Prostate gland (tissue), 2 donors: Measurements from ENCODE around the gene MRE11.

Source experiments
- POLR2A ChIP-seq: fragments of 450-650 bp; IDR thresholded peaks from one replicate; pipeline ENCODE4 v1.6.1; 2016; ENCODE audit warnings: antibody characterized with exemption, mild to moderate bottlenecking
- POLR2AphosphoS5 ChIP-seq: sonication (generic); formaldehyde crosslinking; IDR thresholded peaks from one replicate; pipeline ENCODE4 v1.6.1; 2017; ENCODE audit warnings: antibody characterized with exemption
- TF ChIP-seq, protein P1 (sequence below), 4 experiments: fragments of 200-600 bp in 2 of 4; fragments of 450-650 bp in 2 of 4; sonication (generic) in 2 of 4; IDR thresholded peaks; 1 replicate in 3 of 4; 2 replicates in 1 of 4; pipeline ENCODE4 v1.5.1; 2016 to 2019; ENCODE audit warnings: antibody characterized with exemption in 4 of 4, mild to moderate bottlenecking in 2 of 4, moderate library complexity in 2 of 4

DNA sequence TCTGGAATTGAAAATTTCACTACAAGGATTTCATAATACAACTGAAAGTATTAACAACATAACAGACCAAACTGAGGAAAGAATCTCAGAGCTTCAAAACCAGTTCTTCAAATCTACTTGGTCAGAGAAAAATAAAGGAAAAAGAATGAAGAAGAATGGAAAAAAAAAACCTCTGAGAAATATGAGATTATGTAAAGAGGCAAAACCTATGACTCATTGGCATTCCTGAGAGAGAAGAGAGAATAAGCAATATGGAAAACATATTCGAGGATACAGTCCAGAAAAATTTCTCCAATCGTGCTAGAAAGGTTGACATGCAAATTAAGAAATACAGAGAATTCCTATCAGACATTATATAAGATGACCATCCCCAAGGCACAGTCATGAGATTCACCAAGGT lies 69.0 kb downstream of the MRE11 start:
- TF ChIP-seq, protein P1, sequence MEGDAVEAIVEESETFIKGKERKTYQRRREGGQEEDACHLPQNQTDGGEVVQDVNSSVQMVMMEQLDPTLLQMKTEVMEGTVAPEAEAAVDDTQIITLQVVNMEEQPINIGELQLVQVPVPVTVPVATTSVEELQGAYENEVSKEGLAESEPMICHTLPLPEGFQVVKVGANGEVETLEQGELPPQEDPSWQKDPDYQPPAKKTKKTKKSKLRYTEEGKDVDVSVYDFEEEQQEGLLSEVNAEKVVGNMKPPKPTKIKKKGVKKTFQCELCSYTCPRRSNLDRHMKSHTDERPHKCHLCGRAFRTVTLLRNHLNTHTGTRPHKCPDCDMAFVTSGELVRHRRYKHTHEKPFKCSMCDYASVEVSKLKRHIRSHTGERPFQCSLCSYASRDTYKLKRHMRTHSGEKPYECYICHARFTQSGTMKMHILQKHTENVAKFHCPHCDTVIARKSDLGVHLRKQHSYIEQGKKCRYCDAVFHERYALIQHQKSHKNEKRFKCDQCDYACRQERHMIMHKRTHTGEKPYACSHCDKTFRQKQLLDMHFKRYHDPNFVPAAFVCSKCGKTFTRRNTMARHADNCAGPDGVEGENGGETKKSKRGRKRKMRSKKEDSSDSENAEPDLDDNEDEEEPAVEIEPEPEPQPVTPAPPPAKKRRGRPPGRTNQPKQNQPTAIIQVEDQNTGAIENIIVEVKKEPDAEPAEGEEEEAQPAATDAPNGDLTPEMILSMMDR (IDR thresholded peaks at IDR 0.05) = no peak
- no peak for TF ChIP-seq POLR2A
- no peak for TF ChIP-seq POLR2AphosphoS5
